ENCODE data around the gene ANGEL1.

- TF ChIP-seq CTCF (IDR thresholded peaks at IDR 0.05; ENCODE audit: poor library complexity) (no peak), EZH2 (IDR thresholded peaks at IDR 0.05; ENCODE audit: borderline replicate concordance) (no peak)
Measured at GRCh38 chr14:76768671-76769500, 43.8 kb downstream of the ANGEL1 start.
